ENCODE data around the gene ARPC1B.
A peak's percentile ranks its signal among the peaks of the same experiment; 100 is the strongest.
"Not testable (repeated sequence)": the region's sequence is repeated elsewhere in the genome, so short reads cannot be mapped to it uniquely, and the experiment has no call there.

Gene ARPC1B

GRCh38 chr7:99424932-99425730 is 50.6 kb downstream of the ARPC1B start:
- Histone ChIP-seq H3K4me3 (no peak overlapping the region), H3K27ac (no peak overlapping the region)
- no peak for DNase-seq (ENCODE audit: low spot score)
- no peak for TF ChIP-seq CTCF (IDR thresholded peaks at IDR 0.05)

GRCh38 chr7:99428972-99429566 is 54.5 kb downstream of the ARPC1B start:
- DNase-seq (ENCODE audit: low spot score), result no peak
- Histone ChIP-seq H3K27ac (no peak overlapping the region), H3K4me3 (no peak overlapping the region)
- no peak for TF ChIP-seq CTCF (IDR thresholded peaks at IDR 0.05)

GRCh38 chr7:99429756-99430155 is 55.2 kb downstream of the ARPC1B start:
- H3K27ac ChIP-seq, result no peak overlapping the region
- no peak for TF ChIP-seq CTCF (IDR thresholded peaks at IDR 0.05)
- H3K4me3 ChIP-seq, result no peak overlapping the region
- no peak for DNase-seq (ENCODE audit: low spot score)

DNA sequence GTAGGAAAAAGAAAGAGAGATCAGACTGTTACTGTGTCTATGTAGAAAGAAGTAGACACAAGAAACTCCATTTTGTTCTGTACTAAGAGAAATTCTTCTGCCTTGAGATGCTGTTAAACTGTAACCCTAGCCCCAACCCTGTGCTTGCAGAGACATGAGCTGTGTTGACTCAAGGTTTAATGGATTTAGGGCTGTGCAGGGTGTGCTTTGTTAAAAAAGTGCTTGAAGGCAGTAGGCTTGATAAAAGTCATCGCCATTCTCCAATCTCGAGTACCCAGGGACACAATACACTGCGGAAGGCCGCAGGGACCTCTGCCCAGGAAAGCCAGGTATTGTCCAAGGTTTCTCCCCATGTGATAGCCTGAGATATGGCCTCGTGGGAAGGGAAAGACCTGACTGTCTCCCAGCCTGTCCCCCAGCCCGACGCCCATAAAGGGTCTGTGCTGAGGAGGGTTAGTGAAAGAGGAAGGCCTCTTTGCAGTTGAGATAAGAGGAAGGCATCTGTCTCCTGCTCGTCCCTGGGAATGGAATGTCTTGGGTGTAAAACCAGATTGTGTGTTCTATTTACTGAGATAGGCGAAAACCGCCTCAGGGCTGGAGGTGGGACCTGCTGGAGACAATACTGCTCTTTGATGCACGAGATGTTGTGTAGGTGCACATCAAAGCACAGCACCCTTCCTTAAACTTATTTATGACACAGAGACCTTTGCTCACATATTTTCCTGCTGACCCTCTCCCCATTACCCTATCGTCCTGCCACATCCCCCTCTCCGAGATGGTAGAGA is 57.4 kb downstream of the ARPC1B start:
- H3K27ac ChIP-seq; H3K4me3 ChIP-seq; DNase-seq (ENCODE audit: low spot score): not testable (repeated sequence)

DNA sequence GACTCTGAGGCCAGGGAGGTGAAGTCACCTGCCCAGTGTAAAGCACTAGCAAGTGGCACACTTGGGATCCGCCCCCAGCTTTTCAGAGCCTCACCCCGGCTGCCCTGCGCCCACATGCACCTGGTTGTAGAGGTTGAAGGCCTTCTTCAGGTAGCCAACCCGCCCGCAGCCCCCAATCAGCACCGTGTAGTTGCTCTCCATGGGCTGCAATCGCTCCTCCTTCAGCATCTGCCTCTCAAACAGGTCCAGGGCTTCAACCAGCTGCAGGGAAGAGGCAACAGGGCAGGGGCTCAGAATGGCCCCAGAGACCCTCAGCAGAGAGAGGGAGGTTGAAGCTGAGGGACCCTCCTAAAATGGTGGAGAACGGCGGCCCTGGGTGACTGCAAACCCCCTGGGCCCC is 58.6 kb downstream of the ARPC1B start:
- H3K27ac ChIP-seq, result no peak overlapping the region
- no peak for TF ChIP-seq CTCF (IDR thresholded peaks at IDR 0.05)
- DNase-seq (ENCODE audit: low spot score), result no peak
- H3K4me3 ChIP-seq, result no peak overlapping the region

- no peak for TF ChIP-seq CTCF (IDR thresholded peaks at IDR 0.05)
- no peak for DNase-seq (ENCODE audit: low spot score)
Observed at GRCh38 chr7:99437946-99438572, 63.5 kb downstream of the ARPC1B start.

More at GRCh38 chr7:99437946-99438572, 63.5 kb downstream of the ARPC1B start:
- Histone ChIP-seq H3K27ac (peak overlapping the region; percentile 68 to 92), H3K4me3 (peak overlapping the region; percentile 96)
